ENCODE measurements around the gene PHC2. TPM values are rescaled to one million over a fixed set of nuclear protein-coding genes. Genes with fewer than 3 reads are reported as not detected.
A peak's percentile ranks its signal among the peaks of the same experiment; 100 is the strongest.

The PHC2 gene
- total and polyA plus RNA-seq, 2 experiments from 2014 or later: 77.5 to 121 TPM

DNA sequence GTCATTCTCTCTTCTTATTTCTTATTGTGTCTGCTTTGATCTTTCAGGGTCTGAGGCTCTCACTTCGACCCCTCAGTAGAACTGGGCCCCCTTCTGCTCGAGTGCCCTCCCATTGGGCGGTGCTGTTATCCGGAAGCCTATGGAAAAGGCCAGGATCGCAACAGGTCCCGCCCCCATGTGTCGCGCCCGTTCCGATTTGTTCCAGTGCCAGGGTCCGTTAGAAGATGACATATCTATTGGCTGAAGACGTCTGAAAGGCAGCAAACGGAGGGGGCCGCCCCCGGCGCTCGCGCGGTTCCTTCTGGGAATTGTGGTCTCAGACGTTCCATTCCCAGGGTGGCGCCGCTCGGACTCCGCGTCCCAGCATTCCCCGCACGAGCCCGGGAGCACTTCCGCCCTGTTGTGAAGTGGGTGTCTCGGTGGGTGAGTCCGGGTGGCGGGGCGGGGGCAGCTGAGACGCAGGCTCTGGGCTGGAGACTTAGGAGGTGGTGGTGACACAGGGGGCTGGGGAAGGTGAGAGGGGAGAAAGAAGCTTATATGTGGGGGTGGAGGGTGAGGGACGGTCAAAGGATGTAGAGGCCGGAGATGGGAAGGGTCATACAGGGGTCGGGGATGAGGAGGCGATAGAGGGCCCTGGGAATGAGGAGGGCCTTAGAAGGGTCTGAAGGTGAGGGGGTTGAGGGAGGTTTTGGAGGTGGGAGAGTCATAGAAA is 41.5 kb upstream of the PHC2 start, which contains the start of gene ZSCAN20:
TSS of gene ZSCAN20 (plus strand) at position 377 of the 712 bp plus-strand sequence. CDS start 6,644 bp downstream, outside the sequence.
- H3K9me3 ChIP-seq (ENCODE audit: low read depth): no peaks in the 10 kb centered on the region
- H3K4me2 ChIP-seq: peak within 1 kb of the TSS; percentile 87
- H3K36me3 ChIP-seq (replicated peaks; ENCODE audit: insufficient read depth, low read depth): no peaks in the 10 kb centered on the region
- H3K4me3 ChIP-seq: peak within 1 kb of the TSS; percentile 31
- peak within 1 kb of the TSS; percentile 56 for H2AFZ ChIP-seq
- no peaks in the 10 kb centered on the region for H3K27me3 ChIP-seq
- no peaks in the 10 kb centered on the region for H3K9me2 ChIP-seq (replicated peaks; ENCODE audit: insufficient read depth)
- peaks cover 6% of the 10 kb centered on the region for H3K4me1 ChIP-seq (ENCODE audit: insufficient read depth)
- WGBS (ENCODE audit: low lambda C conversion rate, missing lambda C conversion rate): 3% methylated on average over 34 of the region's 38 CpGs
- H4K20me1 ChIP-seq (ENCODE audit: insufficient read depth, poor library complexity, severe bottlenecking): no peaks in the 10 kb centered on the region
- H3K27ac ChIP-seq: peak within 1 kb of the TSS; percentile 26
- H3K79me2 ChIP-seq: peaks cover 15% of the 10 kb centered on the region
- TF ChIP-seq, protein P1, sequence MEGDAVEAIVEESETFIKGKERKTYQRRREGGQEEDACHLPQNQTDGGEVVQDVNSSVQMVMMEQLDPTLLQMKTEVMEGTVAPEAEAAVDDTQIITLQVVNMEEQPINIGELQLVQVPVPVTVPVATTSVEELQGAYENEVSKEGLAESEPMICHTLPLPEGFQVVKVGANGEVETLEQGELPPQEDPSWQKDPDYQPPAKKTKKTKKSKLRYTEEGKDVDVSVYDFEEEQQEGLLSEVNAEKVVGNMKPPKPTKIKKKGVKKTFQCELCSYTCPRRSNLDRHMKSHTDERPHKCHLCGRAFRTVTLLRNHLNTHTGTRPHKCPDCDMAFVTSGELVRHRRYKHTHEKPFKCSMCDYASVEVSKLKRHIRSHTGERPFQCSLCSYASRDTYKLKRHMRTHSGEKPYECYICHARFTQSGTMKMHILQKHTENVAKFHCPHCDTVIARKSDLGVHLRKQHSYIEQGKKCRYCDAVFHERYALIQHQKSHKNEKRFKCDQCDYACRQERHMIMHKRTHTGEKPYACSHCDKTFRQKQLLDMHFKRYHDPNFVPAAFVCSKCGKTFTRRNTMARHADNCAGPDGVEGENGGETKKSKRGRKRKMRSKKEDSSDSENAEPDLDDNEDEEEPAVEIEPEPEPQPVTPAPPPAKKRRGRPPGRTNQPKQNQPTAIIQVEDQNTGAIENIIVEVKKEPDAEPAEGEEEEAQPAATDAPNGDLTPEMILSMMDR (IDR thresholded peaks at IDR 0.05; ENCODE audit: poor library complexity): no peak
- no peak for TF ChIP-seq EZH2 (IDR thresholded peaks at IDR 0.05; ENCODE audit: borderline replicate concordance)
- TF ChIP-seq EZH2phosphoT487 (IDR thresholded peaks at IDR 0.05; ENCODE audit: low read depth, severe bottlenecking, unreplicated experiment): no peak
- peak; percentile 98 for DNase-seq (ENCODE audit: low spot score)

DNA sequence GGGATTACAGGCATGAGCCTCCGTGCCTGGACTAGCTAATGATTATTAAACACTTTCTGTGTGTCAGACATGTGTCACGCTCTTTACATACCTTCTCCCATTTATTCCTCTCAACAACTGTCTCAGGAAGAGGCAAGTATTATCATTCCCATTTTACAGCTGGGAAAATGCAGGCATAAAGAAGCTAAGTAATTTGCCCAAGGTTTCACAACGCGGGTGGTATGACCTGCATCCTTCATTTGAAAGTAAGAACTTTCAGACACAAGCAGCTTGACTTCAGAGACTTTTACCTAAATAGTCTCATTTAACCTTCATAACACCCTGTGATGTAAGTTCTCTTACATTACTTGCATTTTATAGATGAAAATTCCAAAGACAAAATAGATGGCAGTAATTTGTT is 40.5 kb upstream of the PHC2 start:
- 94% methylated on average over 4 of the region's 4 CpGs for WGBS (ENCODE audit: low lambda C conversion rate, missing lambda C conversion rate)
- peaks cover 6% of the 10 kb centered on the region for H3K4me1 ChIP-seq (ENCODE audit: insufficient read depth)

DNA sequence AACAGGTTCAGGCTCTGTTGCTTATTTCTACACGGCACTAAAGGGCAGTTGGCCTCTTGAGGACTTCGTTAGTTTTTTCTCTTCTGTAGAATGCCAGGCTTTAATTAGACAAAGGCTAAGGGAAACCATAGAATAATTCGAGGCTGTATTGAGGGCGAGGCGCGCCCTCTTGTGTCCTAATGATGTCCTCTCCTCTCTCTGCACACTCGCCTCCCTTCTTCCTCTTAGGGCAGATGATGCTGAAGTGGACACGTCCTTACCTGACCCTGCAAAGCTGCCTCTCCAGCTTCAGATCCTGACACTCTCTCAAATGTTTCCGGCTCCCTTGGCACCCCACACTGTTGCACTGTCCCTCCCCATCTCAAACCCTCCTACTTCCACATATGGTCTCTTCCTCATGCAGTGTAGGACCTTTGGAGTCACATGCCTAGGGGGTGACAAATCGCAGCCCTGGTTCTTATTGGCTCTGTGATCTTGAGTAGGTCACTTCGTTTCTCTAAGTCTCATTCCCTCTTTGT is 39.7 kb upstream of the PHC2 start:
- TF ChIP-seq EZH2phosphoT487 (IDR thresholded peaks at IDR 0.05; ENCODE audit: low read depth, severe bottlenecking, unreplicated experiment) (no peak), EZH2 (IDR thresholded peaks at IDR 0.05; ENCODE audit: borderline replicate concordance) (no peak)
- TF ChIP-seq, protein P1 (IDR thresholded peaks at IDR 0.05; ENCODE audit: poor library complexity): peak; percentile 86
- H2AFZ ChIP-seq: no peak overlapping the region
- H4K20me1 ChIP-seq (ENCODE audit: insufficient read depth, poor library complexity, severe bottlenecking): no peaks in the 10 kb centered on the region
- H3K4me1 ChIP-seq (ENCODE audit: insufficient read depth): peaks cover 6% of the 10 kb centered on the region
- H3K27ac ChIP-seq: no peak overlapping the region
- no peaks in the 10 kb centered on the region for H3K36me3 ChIP-seq (replicated peaks; ENCODE audit: insufficient read depth, low read depth)
- H3K4me3 ChIP-seq: no peak overlapping the region
- peak; percentile 90 for DNase-seq (ENCODE audit: low spot score)
- no peaks in the 10 kb centered on the region for H3K9me2 ChIP-seq (replicated peaks; ENCODE audit: insufficient read depth)
- peaks cover 11% of the 10 kb centered on the region for H3K79me2 ChIP-seq
- no peaks in the 10 kb centered on the region for H3K9me3 ChIP-seq (ENCODE audit: low read depth)
- WGBS (ENCODE audit: low lambda C conversion rate, missing lambda C conversion rate): 13% methylated on average over 11 of the region's 11 CpGs
- H3K27me3 ChIP-seq: no peaks in the 10 kb centered on the region
- H3K4me2 ChIP-seq: no peak overlapping the region

More for the DNA sequence above, 40.5 kb upstream of the PHC2 start:
- Histone ChIP-seq H2AFZ (no peak overlapping the region), H3K9me2 (replicated peaks; ENCODE audit: insufficient read depth) (no peaks in the 10 kb centered on the region), H3K36me3 (replicated peaks; ENCODE audit: insufficient read depth, low read depth) (no peaks in the 10 kb centered on the region), H3K9me3 (ENCODE audit: low read depth) (no peaks in the 10 kb centered on the region), H3K27me3 (no peaks in the 10 kb centered on the region), H4K20me1 (ENCODE audit: insufficient read depth, poor library complexity, severe bottlenecking) (no peaks in the 10 kb centered on the region), H3K4me3 (no peak overlapping the region), H3K79me2 (peaks cover 11% of the 10 kb centered on the region), H3K27ac (no peak overlapping the region), H3K4me2 (no peak overlapping the region)
- TF ChIP-seq EZH2 (IDR thresholded peaks at IDR 0.05; ENCODE audit: borderline replicate concordance) (no peak), EZH2phosphoT487 (IDR thresholded peaks at IDR 0.05; ENCODE audit: low read depth, severe bottlenecking, unreplicated experiment) (no peak)
- TF ChIP-seq, protein P1 (IDR thresholded peaks at IDR 0.05; ENCODE audit: poor library complexity): no peak
- no peak for DNase-seq (ENCODE audit: low spot score)
